Right lobe of liver (tissue), 4 donors: ENCODE measurements around the gene LRRTM2.

Experiments
- CTCF ChIP-seq, 4 donors: fragments of 200-600 bp in 3 of 4; fragments of 450-650 bp in 1 of 4; IDR thresholded peaks; one replicate each; pipeline versions ENCODE4 v1.5.1 to v1.8.0; 2016 to 2022; ENCODE audit warnings: antibody characterized with exemption in 4 of 4, mild to moderate bottlenecking in 2 of 4
- POLR2A ChIP-seq: fragments of 450-650 bp; IDR thresholded peaks from one replicate; pipeline ENCODE4 v1.6.1; 2017; ENCODE audit warnings: antibody characterized with exemption, mild to moderate bottlenecking
- donor health status: DM: no; HTN: no; CAD: no.
- donor health status: DM: no; HTN: no; CAD: no.
- donor health status: DM: no; HTN: yes; CAD: no.

DNA sequence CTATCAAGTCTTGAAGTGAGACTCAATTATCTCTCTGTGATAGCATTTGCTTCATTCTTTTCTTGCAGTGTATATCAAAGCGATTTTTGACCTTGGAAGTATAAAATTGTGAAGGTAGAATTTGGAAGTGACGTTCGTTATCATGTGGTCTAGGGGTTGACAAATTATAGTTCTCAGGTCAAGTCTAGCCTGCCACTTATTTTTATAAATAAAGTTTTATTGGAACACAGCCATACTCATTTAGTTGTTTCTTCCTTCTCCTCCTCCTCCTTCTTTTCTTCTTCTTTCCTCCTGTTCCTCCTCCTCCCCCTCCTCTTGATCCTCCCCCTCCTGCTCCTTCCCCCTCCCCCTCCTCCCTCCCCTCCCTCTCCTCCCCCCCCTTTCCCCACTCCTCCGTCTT is 38.0 kb downstream of the LRRTM2 start:
- TF ChIP-seq CTCF (IDR thresholded peaks at IDR 0.05) (no peak), POLR2A (no peak)
